A549 (cell line): ENCODE data around the gene CARD14. TPM values are rescaled to one million over a fixed set of nuclear protein-coding genes. Genes with fewer than 3 reads are reported as not detected.

Source experiments
- ATAC-seq, 2 experiments: fragments of 200-7000 bp in 1 of 2; fragments of >200 bp in 1 of 2; cut with Nextera tagmentation in 1 of 2; cut with Tn5 transposase in 1 of 2; 3 replicates each; pipeline versions ENCODE4 v1.8.0 to v1.9.1; 2018 to 2020; ENCODE audit warnings: mild to moderate bottlenecking in 1 of 2, moderate library complexity in 1 of 2
- CTCF ChIA-PET: fragments of 300-600 bp; sonication (Branson Sonifier 250); formaldehyde crosslinking; extraction: SDS; loops from one replicate; lab custom pipeline; 2021; ENCODE audit warnings: antibody characterized with exemption, inconsistent platforms; lab: Yijun Ruan, JAX
- POLR2A ChIA-PET: fragments of 350-600 bp; formaldehyde crosslinking; extraction: SDS; loops from one replicate; lab custom pipeline; 2021; ENCODE audit warnings: antibody characterized with exemption, inconsistent platforms; lab: Yijun Ruan, JAX
- DNase-seq, 2 experiments: peaks; one replicate each; pipeline versions ENCODE4 v3.0.0 to v3.0.0-alpha.2; 2011 to 2016; ENCODE audit warnings: low read depth in 1 of 2, low spot score in 1 of 2
- FAIRE-seq: peaks from 2 replicates; lab custom pipeline; 2011; peaks lifted over from hg19 to GRCh38; lab: Jason Lieb, UNC
- H3K27ac ChIP-seq, 2 experiments: fragments of >200 bp; sonication (Bioruptor Twin); formaldehyde crosslinking; 3 replicates each; pipeline ENCODE4 v1.5.1; 2016 to 2017
- H3K4me1 ChIP-seq: fragments of >200 bp; sonication (Bioruptor Twin); formaldehyde crosslinking; 3 replicates; pipeline ENCODE4 v1.6.1; 2016
- H3K4me2 ChIP-seq: fragments of >200 bp; sonication (Bioruptor Twin); formaldehyde crosslinking; 3 replicates; pipeline ENCODE4 v1.6.1; 2016
- H3K4me3 ChIP-seq: fragments of >200 bp; sonication (Bioruptor Twin); formaldehyde crosslinking; 3 replicates; pipeline ENCODE4 v1.5.1; 2016
- H3K9me3 ChIP-seq: fragments of >200 bp; sonication (Bioruptor Twin); formaldehyde crosslinking; 3 replicates; pipeline ENCODE4 v1.6.1; 2016
- CEBPB ChIP-seq, 2 experiments: fragments of >200 bp in 1 of 2; sonication (Bioruptor Twin) in 1 of 2; formaldehyde crosslinking in 1 of 2; IDR thresholded peaks; 2 replicates each; pipeline ENCODE4 v1.6.1; 2012 to 2016
- CHD2 ChIP-seq: fragments of 150-350 bp; IDR thresholded peaks from 2 replicates; pipeline ENCODE4 v1.6.1; 2014; ENCODE audit warnings: low read length; ENCODE audit not compliant: partially characterized antibody
- EHF ChIP-seq: fragments of 250-450 bp; sonication (Bioruptor Pico); IDR thresholded peaks from 2 replicates; pipeline ENCODE4 v1.5.0; 2020; ENCODE audit warnings: mild to moderate bottlenecking
- EHMT2 ChIP-seq: fragments of 200-600 bp; sonication (generic); IDR thresholded peaks from 2 replicates; pipeline ENCODE4 v1.6.1; 2016; ENCODE audit warnings: antibody characterized with exemption, low read depth, mild to moderate bottlenecking, moderate library complexity
- ESRRA ChIP-seq: fragments of 150-350 bp; IDR thresholded peaks from 2 replicates; pipeline ENCODE4 v1.6.1; 2014; ENCODE audit warnings: mild to moderate bottlenecking, low read length, borderline replicate concordance
- FOSB ChIP-seq: fragments of 250-450 bp; sonication (Bioruptor Pico); IDR thresholded peaks from 2 replicates; pipeline ENCODE4 v1.5.0; 2020; ENCODE audit warnings: mild to moderate bottlenecking, moderate library complexity
- HOXA7 ChIP-seq: fragments of 250-450 bp; sonication (Bioruptor Pico); IDR thresholded peaks from 2 replicates; pipeline ENCODE4 v1.5.0; 2020; ENCODE audit warnings: mild to moderate bottlenecking, moderate library complexity
- HOXB13 ChIP-seq: fragments of 250-450 bp; sonication (Bioruptor Pico); IDR thresholded peaks from 2 replicates; pipeline ENCODE4 v1.5.0; 2020; ENCODE audit warnings: low read depth, mild to moderate bottlenecking, moderate library complexity
- JUN ChIP-seq, 2 experiments: fragments of >200 bp; sonication (Bioruptor Twin); formaldehyde crosslinking; IDR thresholded peaks; 2 replicates in 1 of 2; 3 replicates in 1 of 2; pipeline ENCODE4 v1.6.1; 2016 to 2017
- JUNB ChIP-seq: fragments of >200 bp; sonication (Bioruptor Twin); formaldehyde crosslinking; IDR thresholded peaks from 2 replicates; pipeline ENCODE4 v1.6.1; 2016
- KDM1A ChIP-seq: fragments of 200-600 bp; sonication (generic); IDR thresholded peaks from 2 replicates; pipeline ENCODE4 v1.6.1; 2016; ENCODE audit warnings: low read depth, mild to moderate bottlenecking
- KDM5A ChIP-seq: fragments of 200-600 bp; sonication (generic); IDR thresholded peaks from 2 replicates; pipeline ENCODE4 v1.6.1; 2016; ENCODE audit warnings: antibody characterized with exemption, mild to moderate bottlenecking
- MAFK ChIP-seq: fragments of 450-650 bp; IDR thresholded peaks from 2 replicates; pipeline ENCODE4 v1.6.1; 2014; ENCODE audit not compliant: partially characterized antibody
- NPAS2 ChIP-seq: fragments of 250-450 bp; sonication (Bioruptor Pico); IDR thresholded peaks from 2 replicates; pipeline ENCODE4 v1.8.0; 2022; ENCODE audit warnings: mild to moderate bottlenecking, moderate library complexity, borderline replicate concordance
- NR3C1 ChIP-seq: fragments of >200 bp; sonication (Bioruptor Twin); formaldehyde crosslinking; IDR thresholded peaks from 3 replicates; pipeline ENCODE4 v1.6.1; 2017
- RCOR1 ChIP-seq: fragments of 150-350 bp; IDR thresholded peaks from 2 replicates; pipeline ENCODE4 v1.6.1; 2014; ENCODE audit warnings: antibody characterized with exemption, low read length, low read depth
- SREBF2 ChIP-seq: fragments of 450-650 bp; IDR thresholded peaks from 2 replicates; pipeline ENCODE4 v1.6.1; 2014; ENCODE audit warnings: mild to moderate bottlenecking, moderate library complexity
- ZFP36 ChIP-seq: fragments of 450-650 bp; IDR thresholded peaks from 2 replicates; pipeline ENCODE4 v1.6.1; 2014; ENCODE audit warnings: borderline replicate concordance; ENCODE audit not compliant: partially characterized antibody
- ZSCAN20 ChIP-seq: fragments of 250-450 bp; sonication (Bioruptor Pico); IDR thresholded peaks from 2 replicates; pipeline ENCODE4 v1.8.0; 2022; ENCODE audit warnings: mild to moderate bottlenecking, moderate library complexity
- WGBS: methylation state at CpG from one replicate; pipeline ENCODE4 v1.1.6; 2017; ENCODE audit errors: missing lambda C conversion rate; 5-methylcytosine and 5-hydroxymethylcytosine counted together
- polyA plus RNA-seq, 4 experiments: library from polyadenylated mRNA; depleted of rRNA in 3 of 4; stranded (reverse); fragments of >200 nt; fragmentation: RNase III in 1 of 4; extraction: RNeasy Plus Mini Kit Qiagen cat#74134 plus additional on column Dnase treatment in 1 of 4; gene quantifications; 2 replicates in 3 of 4; 3 replicates in 1 of 4; pipeline ENCODE4 v1.2.3, GENCODE V29; 2011 to 2017
- TF ChIP-seq, protein P1 (sequence below): fragments of >200 bp; sonication (Bioruptor Twin); formaldehyde crosslinking; IDR thresholded peaks from 3 replicates; pipeline ENCODE4 v1.5.1; 2016
- TF ChIP-seq, protein P2 (sequence below): fragments of >200 bp; sonication (Bioruptor Twin); formaldehyde crosslinking; IDR thresholded peaks from 2 replicates; pipeline ENCODE4 v1.6.1; 2016
- TF ChIP-seq, protein P3 (sequence below): IDR thresholded peaks from 2 replicates; pipeline ENCODE4 v1.6.1; 2012
- TF ChIP-seq, protein P4 (sequence below): fragments of 250-450 bp; sonication (Bioruptor Pico); IDR thresholded peaks from 2 replicates; pipeline ENCODE4 v1.5.0; 2020; ENCODE audit warnings: low read depth, mild to moderate bottlenecking, moderate library complexity
- TF ChIP-seq, protein P5 (sequence below): fragments of 450-650 bp; IDR thresholded peaks from 2 replicates; pipeline ENCODE4 v1.6.1; 2014; ENCODE audit warnings: antibody characterized with exemption

The CARD14 gene
- polyA plus RNA-seq, 2 of the 4 experiments (the other 2 are of a cell fraction) = 0.17 to 0.18 TPM

DNA sequence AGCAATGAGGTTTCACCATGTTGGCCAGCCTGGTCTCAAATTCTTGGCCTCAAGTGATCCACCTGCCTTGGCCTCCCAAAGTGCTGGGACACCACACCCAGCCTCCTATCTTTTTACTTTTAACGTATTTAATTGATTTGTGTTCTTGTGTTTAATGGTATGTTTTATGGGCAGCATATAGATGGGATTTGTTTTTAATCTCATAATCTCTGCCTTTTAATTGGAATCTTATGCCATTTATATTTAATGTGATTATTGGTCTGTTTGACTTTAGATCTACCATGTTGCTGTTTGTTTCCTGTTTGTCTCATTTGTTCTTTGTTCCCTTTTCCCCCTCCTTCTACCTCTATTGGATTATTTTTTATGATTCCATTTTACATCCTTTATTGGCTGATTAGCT, 62.6 kb downstream of the CARD14 start (continued):
- TF ChIP-seq RCOR1 = no peak
- peak; percentile 47; the same call in 1 of the 2 replicates for TF ChIP-seq KDM1A
- no peak for TF ChIP-seq HOXA7 (CRISPR knock-in tag)
- TF ChIP-seq EHMT2 = no peak
- no peak for TF ChIP-seq NPAS2 (CRISPR knock-in tag)
- TF ChIP-seq, protein P1, sequence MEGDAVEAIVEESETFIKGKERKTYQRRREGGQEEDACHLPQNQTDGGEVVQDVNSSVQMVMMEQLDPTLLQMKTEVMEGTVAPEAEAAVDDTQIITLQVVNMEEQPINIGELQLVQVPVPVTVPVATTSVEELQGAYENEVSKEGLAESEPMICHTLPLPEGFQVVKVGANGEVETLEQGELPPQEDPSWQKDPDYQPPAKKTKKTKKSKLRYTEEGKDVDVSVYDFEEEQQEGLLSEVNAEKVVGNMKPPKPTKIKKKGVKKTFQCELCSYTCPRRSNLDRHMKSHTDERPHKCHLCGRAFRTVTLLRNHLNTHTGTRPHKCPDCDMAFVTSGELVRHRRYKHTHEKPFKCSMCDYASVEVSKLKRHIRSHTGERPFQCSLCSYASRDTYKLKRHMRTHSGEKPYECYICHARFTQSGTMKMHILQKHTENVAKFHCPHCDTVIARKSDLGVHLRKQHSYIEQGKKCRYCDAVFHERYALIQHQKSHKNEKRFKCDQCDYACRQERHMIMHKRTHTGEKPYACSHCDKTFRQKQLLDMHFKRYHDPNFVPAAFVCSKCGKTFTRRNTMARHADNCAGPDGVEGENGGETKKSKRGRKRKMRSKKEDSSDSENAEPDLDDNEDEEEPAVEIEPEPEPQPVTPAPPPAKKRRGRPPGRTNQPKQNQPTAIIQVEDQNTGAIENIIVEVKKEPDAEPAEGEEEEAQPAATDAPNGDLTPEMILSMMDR = no peak
- TF ChIP-seq, protein P2, sequence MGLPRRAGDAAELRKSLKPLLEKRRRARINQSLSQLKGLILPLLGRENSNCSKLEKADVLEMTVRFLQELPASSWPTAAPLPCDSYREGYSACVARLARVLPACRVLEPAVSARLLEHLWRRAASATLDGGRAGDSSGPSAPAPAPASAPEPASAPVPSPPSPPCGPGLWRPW = no peak
- TF ChIP-seq EHF = no peak
- no peak for TF ChIP-seq JUN (IDR thresholded peaks at IDR 0.05)
- TF ChIP-seq, protein P3, sequence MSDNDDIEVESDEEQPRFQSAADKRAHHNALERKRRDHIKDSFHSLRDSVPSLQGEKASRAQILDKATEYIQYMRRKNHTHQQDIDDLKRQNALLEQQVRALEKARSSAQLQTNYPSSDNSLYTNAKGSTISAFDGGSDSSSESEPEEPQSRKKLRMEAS = no peak
- no peak for TF ChIP-seq ZSCAN20 (CRISPR knock-in tag)
- no peak for TF ChIP-seq FOSB (CRISPR knock-in tag)

DNA sequence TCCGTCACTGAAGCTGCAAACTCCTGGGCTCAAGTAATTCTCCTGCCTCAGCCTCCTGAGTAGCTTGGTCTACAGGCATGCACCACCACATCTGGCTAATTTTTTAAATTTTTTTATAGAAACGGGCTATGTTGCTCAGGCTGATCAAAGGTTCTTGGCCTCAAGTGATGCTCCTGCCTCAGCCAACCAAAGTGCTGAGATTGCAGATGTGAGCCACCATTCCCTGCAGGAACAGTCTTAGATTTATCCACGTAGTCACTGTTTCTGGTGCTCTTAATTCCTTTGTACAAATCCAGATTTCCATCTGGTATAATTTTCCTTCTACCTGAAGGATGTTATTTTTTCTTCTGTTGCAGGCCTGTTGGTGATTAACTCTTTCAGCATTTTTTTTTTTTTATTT, 63.4 kb downstream of the CARD14 start:
- no peak overlapping the region for H3K27ac ChIP-seq
- no peak overlapping the region for H3K4me3 ChIP-seq
- TF ChIP-seq EHF (no peak), MAFK (peak; percentile 33)
- ChIA-PET POLR2A (no interaction called here), CTCF (interaction anchor here (0.9 to 1.9 kb wide), 3 partner anchors 37 to 132 kb away, joined by 3 to 7 read pairs (median 4); partner anchors contain the start of gene GAA)
- no peak for DNase-seq
- H3K4me1 ChIP-seq = no peaks in the 10 kb centered on the region
- FAIRE-seq = no peak
- ATAC-seq = no peak
- 84% methylated on average over 3 of the region's 3 CpGs for WGBS
- H3K4me2 ChIP-seq = no peak overlapping the region
- peaks cover 30% of the 10 kb centered on the region for H3K9me3 ChIP-seq

DNA sequence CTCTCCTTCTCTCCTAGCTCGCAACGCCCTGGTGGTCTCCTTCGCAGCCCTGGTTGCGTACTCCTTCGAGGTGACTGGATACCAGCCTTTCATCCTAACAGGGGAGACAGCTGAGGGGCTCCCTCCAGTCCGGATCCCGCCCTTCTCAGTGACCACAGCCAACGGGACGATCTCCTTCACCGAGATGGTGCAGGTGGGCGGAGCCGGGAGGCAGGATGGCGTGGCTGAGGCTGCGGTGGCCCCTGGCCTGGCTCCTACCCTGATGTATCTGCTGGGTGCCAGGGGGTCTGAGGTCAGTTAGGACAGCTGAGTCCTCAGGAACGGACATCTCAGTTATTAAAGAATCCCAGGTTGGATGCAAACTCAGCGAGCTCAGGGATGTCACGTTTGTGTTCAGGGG, 67.1 kb downstream of the CARD14 start:
- no peak for FAIRE-seq

More for the DNA sequence above, 67.1 kb downstream of the CARD14 start:
- Histone ChIP-seq H3K4me3 (no peak overlapping the region), H3K9me3 (peaks cover 26% of the 10 kb centered on the region), H3K4me2 (no peak overlapping the region), H3K4me1 (no peaks in the 10 kb centered on the region), H3K27ac (no peak overlapping the region)
- CTCF ChIA-PET = interaction anchor here (0.8 to 6.4 kb wide), 4 partner anchors 15 to 136 kb away, joined by 4 to 26 read pairs (median 6); partner anchors contain the start of gene GAA
- TF ChIP-seq ESRRA (no peak), KDM5A (no peak), NR3C1 (no peak), RCOR1 (no peak), CEBPB (IDR thresholded peaks at IDR 0.05) (no peak), ZFP36 (no peak), JUNB (no peak), HOXA7 (CRISPR knock-in tag) (no peak), SREBF2 (no peak), JUN (IDR thresholded peaks at IDR 0.05) (no peak), HOXB13 (CRISPR knock-in tag) (no peak), CHD2 (no peak), MAFK (no peak)
- TF ChIP-seq, protein P2 = no peak
- TF ChIP-seq, protein P4, sequence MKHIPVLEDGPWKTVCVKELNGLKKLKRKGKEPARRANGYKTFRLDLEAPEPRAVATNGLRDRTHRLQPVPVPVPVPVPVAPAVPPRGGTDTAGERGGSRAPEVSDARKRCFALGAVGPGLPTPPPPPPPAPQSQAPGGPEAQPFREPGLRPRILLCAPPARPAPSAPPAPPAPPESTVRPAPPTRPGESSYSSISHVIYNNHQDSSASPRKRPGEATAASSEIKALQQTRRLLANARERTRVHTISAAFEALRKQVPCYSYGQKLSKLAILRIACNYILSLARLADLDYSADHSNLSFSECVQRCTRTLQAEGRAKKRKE (CRISPR knock-in tag) = no peak
- TF ChIP-seq, protein P5, sequence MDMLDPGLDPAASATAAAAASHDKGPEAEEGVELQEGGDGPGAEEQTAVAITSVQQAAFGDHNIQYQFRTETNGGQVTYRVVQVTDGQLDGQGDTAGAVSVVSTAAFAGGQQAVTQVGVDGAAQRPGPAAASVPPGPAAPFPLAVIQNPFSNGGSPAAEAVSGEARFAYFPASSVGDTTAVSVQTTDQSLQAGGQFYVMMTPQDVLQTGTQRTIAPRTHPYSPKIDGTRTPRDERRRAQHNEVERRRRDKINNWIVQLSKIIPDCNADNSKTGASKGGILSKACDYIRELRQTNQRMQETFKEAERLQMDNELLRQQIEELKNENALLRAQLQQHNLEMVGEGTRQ = no peak
- DNase-seq (no peak), ATAC-seq (no peak)
- 87% methylated on average over 16 of the region's 17 CpGs for WGBS
- POLR2A ChIA-PET = no interaction called here
